HG03460 (cell line): ENCODE measurements around the gene ZNF800.

ENCODE experiments used
- ATAC-seq: cut with Tn5 transposase; IDR thresholded peaks from one replicate; pipeline ENCODE4 v1.9.1; 2021; ENCODE audit not compliant: unreplicated experiment

The ZNF800 gene

DNA sequence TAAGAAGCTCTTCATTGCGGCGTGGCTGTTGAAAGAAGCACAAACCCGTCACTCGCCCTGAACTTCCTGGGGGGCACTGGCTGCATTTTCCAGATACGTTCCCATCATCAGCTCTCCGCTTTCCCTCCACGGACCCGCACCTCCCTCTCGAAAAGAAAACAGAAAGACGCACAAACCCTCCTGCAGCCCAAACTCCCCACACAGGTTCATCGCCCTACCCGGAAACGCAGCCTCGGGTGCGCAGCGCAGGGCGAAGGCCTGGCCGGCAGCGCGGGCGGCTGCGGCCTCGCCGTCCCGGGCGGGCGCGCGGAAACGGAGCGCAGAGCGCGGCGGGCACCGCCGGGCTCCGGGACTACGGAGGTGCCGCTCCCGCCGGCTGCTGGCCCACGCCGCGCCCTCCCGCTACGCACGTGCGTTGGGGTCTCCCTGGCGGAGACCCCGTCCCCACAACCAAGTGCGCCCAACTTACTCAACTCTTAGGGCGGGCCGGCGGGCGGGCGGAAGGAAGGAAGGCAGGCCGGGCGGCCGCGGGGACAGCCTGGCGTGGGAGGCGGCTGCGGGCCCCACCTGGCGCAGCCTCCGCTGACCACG lies 822 bp downstream of the ZNF800 start:
- ATAC-seq = peak; percentile 45

DNA sequence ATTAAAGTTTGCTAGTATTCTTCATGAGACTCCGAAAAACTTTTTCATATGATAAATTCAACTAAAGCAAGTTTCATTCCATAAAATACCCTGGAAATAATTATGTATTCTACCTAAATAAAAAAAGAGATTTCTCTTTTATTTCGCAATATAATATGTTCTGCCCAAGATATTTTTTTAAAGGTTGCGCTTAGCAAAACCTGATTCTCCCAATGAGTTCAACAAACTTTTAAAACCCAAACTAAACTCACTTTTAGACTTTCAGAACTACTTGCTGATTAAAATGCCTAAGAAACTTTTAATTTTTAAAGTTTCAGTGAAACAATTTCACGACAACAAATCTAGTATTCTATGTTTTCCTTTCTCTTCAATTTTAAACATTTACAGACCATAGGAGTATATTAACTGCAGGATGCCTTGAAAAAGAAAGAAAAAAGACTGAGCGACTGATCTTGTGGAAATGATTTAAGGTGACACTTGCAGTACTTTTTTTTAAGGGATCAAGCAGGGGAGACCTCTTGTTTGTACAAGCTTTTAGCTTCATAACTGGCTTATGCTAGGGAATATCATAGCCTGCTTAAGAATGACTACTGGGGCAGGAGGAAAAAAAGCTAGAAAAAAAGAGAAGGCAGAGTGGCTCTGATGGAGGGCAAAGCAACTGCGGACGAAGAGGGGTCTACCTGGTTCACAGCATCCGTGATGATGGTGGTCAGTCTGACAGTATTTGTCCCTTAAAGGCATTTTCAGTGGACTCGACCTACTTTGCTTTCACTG lies 1.5 kb downstream of the ZNF800 start:
- no peak for ATAC-seq

DNA sequence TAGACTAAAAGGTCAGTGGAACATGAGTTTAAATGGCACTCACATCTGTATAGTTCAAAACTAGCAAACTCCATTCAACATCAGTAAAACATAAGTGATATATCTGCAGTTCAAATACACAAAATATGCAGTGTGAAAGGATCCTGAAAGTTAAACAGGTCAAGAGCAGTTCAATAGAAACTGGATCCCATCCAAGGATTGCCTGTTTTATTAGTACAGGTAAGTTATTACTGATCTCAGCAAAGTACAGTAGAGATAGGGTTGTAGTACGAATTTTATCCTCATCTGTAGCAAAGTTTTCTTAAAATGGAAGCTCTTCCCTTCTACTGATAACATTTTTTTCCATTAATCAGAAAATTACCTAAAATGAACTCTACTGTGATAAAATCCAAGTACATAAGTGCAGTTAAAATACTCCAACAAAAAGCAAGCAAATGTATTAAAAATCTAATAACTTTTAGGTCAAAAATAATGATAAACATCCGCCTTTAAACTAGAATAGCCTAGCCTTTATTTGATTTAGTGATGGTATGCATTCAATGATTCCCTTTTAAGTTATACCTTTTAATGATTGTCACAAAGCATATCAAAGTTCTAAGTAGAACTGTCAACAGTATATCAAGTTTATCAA lies 2.2 kb downstream of the ZNF800 start:
- ATAC-seq = no peak

DNA sequence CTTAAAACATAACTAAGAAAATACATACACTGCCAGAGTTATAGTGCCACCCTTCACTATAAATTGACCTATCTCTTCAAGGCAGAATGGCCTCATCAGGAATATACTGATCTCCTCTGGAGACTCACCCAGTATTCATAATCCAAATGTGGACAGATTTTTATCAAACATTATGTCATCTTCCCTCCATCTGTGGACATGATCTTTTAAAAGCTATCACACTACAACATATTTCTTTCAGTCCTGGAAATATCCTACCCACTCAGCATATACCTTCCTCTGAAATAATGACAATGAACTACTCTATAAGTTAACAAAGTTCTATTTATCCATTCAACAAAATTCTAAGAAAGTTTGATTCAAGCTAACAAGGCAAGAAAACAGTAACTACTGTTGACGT lies 3.2 kb downstream of the ZNF800 start:
- ATAC-seq = no peak

DNA sequence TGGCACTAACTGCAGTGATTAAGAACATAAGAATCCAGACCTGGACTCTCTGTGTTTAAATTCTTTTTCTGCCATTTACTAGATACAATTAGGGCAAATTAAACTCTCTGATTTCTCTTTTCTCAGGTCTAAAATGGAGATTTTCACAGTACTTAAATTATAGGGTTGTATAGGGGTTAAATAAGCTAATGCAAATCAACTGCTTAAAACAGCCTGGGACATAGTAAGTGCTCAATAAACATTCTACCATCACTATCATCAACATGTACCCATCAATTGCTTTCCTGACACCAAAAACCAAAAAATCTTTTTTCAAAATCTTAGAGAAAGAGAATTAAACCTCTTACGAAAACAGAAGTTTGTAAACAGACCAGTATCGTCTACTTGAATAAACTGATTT lies 4.5 kb downstream of the ZNF800 start:
- ATAC-seq = no peak

DNA sequence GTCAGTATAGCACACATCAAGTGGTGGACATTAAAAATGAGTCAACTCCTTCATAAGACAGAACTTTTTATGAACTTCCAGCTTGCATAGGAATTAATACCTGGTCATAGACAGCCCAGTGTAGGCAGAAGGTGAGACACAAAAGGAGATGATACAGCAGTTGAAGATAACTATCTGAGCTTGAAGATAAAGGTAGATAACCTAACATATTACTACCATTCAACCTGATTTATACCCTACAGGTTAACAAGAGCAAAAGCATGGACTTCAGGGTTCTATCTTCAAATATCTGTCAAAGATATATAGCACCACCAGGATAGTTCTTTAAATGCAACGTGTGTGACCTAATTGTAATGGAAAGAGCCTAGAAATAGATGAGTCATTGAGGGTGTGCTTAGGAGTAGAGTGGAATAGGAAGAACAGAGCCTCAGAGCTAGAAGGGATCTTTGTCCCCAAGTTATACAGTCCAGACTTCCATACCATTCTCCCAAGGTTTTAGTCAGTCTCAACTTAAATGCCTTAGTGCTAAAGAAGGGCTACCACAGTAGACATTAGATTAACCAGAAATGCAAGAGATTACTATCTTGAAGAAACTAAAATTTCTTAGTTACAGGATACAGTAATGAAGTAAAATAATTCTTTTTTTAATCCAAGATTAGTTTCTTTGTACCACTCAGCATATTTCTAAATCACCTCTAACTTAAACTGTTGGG lies 9.2 kb downstream of the ZNF800 start:
- no peak for ATAC-seq

DNA sequence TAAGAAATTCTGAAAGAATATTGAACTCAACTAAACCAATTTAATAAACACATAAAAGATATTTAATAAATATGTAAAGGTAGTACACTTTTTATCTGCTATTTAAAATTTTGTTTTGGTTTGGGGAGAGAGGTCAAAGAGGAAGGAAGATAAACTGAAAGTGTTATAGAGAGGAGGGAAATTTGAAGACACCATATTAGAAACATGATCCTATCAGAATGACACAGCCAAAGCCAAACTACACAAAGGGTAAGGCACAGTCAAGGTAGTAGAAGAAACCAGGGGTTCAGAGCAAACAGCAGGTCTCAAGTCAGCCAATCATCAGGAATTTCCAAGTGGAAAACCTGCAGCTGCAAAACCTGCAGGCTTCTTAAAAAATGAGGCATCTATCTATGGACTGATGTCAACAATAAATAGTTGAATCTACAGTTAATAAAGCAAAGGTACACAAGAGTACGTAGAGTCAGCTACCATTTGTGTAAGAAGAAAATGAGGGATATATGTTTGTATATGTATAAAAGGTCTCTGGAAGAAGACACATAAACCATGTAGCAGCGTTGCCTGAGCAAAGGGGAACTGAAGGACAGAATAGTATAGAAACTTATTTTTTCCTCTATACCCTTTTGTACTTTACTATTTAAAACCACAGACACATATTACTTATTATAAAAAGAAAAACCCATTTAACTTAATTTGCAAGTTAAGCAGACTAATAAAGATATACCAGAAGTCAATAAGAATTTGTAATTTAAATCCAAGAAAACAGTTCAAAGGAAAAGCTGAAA lies 10.0 kb downstream of the ZNF800 start:
- ATAC-seq = no peak

DNA sequence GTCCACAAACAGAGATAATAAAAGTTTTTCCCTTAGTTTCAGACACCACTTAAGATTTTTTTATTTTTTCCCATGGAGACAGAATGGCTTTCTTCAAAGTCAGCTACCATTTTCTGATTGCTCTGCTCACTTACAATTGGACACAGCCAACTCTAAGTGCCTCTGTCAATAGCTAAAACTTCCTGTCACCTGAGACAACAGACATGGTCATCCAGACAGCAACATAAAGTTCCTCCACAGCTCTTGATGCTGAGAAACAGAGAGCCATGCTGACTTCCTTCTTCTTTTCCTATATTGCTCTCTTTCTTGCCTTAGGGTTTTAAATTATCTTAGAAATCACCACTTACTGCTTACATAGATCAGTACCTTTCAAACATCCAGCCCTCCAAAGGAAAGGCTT lies 12.0 kb downstream of the ZNF800 start:
- ATAC-seq = no peak

DNA sequence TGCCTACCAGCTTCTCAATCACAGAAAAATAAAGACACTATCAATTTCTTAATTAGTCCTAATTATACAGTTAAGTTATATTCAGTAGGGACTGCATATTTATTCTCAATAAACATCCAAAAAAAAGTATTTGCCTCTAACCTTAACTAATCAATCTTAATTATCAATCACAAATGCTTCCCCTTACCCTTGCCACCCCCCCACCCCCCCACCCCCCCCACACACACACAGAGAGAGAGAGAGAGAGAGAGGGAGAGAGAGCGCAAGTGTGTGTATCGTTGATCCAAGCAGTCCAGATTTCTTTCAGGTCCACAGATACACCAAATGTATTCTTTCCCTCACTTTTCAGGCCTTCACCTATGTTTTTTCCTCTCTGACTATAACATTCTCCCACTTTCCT lies 12.9 kb downstream of the ZNF800 start:
- no peak for ATAC-seq

DNA sequence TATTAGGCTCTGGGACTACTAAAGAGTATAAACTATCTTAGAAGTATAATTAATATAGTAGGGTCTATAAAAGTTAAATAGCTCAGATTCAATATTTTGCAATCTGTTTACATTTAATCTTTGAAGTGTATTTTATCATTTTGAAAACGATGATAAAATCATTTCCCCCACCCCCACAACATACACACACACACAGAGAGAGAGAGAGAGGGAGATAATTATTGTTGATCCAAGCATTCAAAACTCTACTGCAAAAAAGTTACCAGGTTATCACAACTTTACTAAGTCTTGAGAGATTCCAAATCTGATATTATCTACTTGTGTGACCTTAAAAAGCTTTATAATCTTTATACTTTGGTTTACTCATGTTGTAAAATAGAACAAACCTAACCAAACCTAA lies 14.0 kb downstream of the ZNF800 start:
- ATAC-seq = no peak

DNA sequence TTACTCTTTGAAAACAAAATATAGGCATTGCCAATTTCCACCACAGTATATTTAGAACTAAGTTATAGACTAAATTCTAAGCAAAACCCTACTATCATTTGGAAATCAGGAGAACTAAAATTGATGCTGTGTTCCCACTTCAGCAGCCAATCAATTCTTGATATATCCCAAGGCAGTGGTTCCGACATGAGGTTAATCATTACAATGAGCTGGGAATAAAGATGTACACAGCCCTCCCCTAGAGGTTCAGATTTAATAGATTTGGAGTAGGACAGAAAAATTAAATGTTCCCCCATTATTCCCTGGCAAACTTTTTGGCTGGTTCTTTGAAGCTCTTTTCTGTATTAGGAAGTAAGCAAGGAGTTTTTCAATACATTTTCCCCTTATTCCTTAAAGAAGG lies 15.1 kb downstream of the ZNF800 start:
- no peak for ATAC-seq

DNA sequence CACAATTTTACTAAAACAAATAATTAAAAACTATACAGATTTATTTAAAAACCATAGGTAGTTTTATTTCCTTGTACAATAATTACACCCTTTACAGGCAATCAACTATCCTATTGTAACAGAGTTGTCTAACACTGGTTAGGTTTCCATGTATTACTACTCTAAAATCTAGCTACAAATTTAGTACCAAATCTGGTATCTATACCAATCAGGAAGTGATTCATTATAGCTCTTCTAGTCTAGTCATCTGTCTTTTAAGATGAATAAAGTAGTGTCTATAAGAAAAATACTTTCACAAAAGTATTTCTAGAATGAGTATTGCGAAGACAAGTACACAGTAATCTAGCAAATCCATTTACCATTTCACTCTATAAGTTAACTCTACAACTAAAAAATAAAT lies 16.9 kb downstream of the ZNF800 start:
- no peak for ATAC-seq

DNA sequence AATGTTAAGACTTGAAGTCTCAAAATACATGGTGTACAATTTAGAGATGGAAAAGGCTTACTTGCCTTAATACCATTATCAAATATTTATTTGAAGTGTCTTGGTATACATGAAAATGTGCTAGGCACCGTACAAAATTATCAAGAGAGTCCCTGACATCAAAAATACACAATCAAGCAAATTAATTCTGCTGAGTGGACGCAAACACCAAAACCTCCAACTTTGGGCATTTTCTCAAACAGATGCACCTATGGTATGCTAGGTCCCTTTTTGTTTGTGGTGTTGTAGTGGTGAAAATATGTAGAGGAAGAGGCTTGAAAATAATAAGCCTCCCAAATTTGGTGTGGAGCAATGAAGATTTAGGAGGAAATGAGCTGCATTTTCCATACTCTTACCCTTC lies 24.8 kb downstream of the ZNF800 start:
- ATAC-seq = no peak

DNA sequence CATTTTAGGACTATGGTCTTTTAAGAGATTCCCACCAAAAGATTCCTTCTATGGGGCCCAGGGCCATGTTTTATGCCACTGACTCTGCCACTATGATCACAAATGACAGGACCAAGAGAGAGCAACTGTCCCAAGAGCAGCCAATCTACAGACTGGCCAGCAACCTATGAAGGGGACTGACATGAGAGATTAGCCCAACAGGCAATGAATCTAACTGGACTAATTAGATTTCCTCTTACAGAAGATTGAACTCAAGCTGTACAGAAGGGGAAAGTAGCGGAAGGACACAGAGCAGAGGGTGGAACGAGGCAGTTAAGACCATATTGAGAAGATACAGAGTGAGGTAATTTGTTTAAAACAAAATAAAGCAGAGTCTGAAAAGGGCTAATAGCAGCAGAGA lies 25.8 kb downstream of the ZNF800 start:
- ATAC-seq = no peak

DNA sequence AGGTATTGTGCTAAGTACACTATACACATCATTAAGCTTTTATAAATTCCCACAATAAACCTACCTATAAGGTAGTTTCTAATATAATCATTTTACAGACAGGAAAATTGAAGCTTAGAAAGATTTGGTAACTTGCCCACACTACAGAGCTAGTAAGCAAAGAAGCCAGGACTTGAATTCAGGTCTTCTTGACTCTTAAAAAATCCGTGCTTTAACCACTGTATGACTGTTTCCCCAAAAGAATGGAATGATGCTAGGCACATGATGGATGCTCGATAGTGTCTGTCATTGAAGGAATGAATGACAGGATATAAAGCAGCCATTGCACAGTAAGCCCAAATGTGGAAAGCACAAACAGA lies 26.6 kb downstream of the ZNF800 start:
- no peak for ATAC-seq

DNA sequence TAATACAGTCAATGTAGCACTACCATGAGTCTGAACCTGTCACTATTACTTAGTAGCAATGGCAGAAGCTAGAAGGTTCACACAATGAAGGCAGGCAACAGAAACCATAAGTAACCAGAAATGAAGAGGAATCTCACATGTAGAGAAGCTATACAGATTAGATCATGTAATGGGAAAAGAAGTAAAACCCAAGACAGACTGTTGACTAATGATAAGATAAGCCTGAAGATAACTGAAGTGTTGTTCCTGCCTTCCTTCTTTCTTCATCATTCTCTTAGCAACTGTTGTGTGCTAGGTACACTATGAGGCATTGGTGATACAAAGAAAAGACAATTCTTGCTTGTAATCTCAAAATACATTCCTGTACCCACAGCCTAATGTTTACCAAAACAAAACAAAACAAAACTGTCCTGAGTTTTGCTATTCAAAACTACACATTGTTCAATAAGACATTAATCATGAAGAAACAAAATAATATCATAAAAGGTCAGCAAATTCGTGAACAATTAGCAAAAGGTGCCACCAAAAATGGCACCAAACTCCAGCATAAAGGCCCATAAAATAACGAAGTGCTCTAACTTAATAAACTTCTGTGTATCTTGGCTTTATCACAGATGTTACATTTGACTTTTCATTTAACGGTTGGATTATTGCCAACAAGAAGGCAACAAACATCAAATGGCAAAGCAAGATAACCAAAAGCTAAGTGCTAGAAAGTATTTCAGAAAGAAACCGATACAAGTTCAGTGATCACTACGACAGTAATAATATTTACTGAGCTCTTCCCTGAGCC lies 27.1 kb downstream of the ZNF800 start:
- no peak for ATAC-seq

DNA sequence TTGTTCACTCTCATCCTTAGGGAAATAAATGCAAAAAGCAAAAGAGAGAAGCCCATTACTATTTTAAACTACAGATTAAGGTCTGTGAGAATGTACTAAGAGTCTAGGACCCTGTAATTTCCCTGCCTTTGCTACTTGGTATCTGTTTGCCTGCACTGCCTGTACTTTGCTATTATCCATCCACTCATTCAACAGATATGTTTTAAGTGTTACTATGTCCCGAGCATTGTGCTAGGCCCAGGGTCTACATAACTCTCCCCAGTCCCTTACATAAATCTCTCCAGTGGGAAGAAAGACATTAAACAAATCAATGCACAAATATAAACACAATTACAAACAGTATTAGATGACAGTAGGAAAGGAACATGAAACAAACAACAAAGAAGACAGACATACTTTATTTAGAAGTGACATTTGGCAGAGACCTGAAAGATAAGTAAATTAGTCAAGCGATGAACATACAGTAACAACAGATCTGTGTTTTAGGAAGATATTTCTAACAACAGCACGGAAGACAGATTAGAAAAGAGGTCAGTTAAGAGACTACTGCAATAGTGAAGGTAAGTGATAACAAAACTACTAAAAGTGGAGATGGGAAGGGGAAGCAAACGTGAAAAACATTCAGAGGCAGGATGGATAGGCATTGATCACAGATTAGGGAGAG lies 30.0 kb downstream of the ZNF800 start:
- no peak for ATAC-seq

DNA sequence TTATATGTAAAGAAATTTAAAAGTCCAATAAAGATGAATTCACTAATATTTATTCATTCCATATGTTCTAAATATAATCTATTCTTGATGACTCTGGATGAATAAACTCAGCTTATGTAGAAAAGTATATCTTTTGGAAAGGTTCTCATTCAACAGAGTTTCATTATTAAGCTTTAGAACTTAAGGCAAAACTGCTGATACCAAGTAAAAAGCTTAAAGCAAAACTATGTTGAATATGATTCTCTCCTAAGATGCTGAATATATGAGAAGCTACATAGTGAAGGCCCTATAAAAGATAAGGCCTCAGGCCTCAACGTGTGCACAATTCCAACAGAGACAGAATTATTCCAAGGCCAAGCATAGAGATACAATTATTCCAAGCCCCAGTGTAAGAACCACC lies 30.8 kb downstream of the ZNF800 start:
- no peak for ATAC-seq

DNA sequence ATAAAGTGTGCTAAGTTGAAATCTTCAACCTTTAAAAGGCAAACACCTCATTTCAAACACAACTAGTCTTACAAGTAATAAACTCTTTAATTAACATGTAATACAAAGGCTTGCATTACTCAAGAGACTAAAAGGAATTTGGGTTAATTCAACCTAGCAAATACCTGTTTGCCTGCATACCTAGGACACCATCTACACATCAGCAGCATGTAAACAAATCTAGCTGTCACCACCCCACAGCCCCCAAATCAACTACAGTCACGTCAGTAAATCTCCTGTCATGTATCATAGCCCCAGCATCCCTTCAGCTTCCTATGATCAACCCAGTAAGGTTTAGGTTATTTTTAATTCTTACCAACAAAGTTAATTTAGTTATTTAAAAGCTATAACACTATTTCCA lies 33.5 kb downstream of the ZNF800 start:
- ATAC-seq = no peak

DNA sequence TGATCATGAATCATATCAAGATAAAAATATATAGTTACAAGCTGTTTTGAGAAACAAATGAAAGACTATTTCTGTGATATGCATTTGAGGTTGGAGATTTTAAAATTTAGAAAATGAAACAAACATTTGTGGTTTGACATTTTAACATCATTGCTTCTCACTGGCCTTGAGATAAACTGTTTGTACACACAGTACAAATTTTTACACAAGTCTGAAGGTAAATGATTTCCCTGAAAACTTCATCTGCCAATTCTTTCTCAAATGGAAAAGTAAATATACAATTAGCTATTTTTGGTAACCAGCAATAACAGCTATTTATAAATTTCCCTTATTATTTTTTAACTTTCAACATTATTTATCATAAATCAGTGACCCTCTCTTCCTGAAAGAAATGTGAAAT lies 38.6 kb downstream of the ZNF800 start:
- ATAC-seq = no peak
